HCT116 (cell line): Measurements from ENCODE around the gene ERMAP. TPM values are rescaled to one million over a fixed set of nuclear protein-coding genes. Genes with fewer than 3 reads are reported as not detected.

Experiments
- ATAC-seq: fragments of 200-7000 bp; cut with Tn5 transposase; 2 replicates; pipeline ENCODE4 v1.9.1; 2020; ENCODE audit warnings: mild to moderate bottlenecking, moderate library complexity
- BruUV-seq: library from RNA; stranded (reverse); fragments of 400-500 nt; replicated peaks from 2 replicates; lab custom pipeline; 2021; lab: Mats Ljungman, UMichigan
- CTCF ChIA-PET: fragments of 300-600 bp; sonication (Branson Sonifier 250); formaldehyde crosslinking; loops from one replicate; lab custom pipeline; 2021; ENCODE audit warnings: antibody characterized with exemption; lab: Charles Lee
- POLR2A ChIA-PET: fragments of 300-600, 350-600 bp; sonication (Branson Sonifier 250); formaldehyde crosslinking; loops from one replicate; lab custom pipeline; 2021; ENCODE audit warnings: antibody characterized with exemption; lab: Charles Lee
- RAD21 ChIA-PET, 2 experiments: fragments of 300-600 bp; sonication (Branson Sonifier 250); formaldehyde crosslinking; loops; one replicate each; lab custom pipeline; 2023; ENCODE audit warnings: low total read pairs in 2 of 2; ENCODE audit not compliant: uncharacterized antibody in 2 of 2, unreplicated experiment in 2 of 2, low non-redundant PET in 1 of 2; lab: Charles Lee
- DNase-seq: peaks from one replicate; pipeline ENCODE4 v3.0.0-alpha.2; 2010; ENCODE audit warnings: low read depth, low spot score
- H2AFZ ChIP-seq: fragments of 200-600 bp; shearing (Covaris generic), sonication (generic); 2 replicates; pipeline ENCODE4 v1.6.1; 2017; ENCODE audit warnings: low read depth, mixed run types, mixed read lengths, antibody characterized with exemption, low read length; ENCODE audit not compliant: poor library complexity, severe bottlenecking
- H3K27ac ChIP-seq: 2 replicates; pipeline ENCODE4 v1.5.1; 2012; ENCODE audit warnings: low read depth, low read length
- H3K27me3 ChIP-seq: fragments of 200-600 bp; sonication (generic); 2 replicates; pipeline ENCODE4 v1.6.1; 2016; ENCODE audit warnings: mixed run types, low read length, mixed read lengths; ENCODE audit not compliant: insufficient read depth
- H3K36me3 ChIP-seq, 2 experiments: fragments of 200-500 bp in 1 of 2; fragments of 200-600 bp in 1 of 2; sonication (Bioruptor generic) in 1 of 2; sonication (generic) in 1 of 2; 2 replicates each; pipeline versions ENCODE4 v1.5.1 to v1.6.1; 2014 to 2016; ENCODE audit warnings: low read length in 2 of 2, inconsistent platforms in 1 of 2, mixed read lengths in 1 of 2, mixed run types in 1 of 2; ENCODE audit not compliant: insufficient read depth in 2 of 2, control insufficient read depth in 1 of 2
- H3K4me1 ChIP-seq, 2 experiments: fragments of 200-600 bp in 1 of 2; sonication (generic) in 1 of 2; 2 replicates each; pipeline versions ENCODE4 v1.5.1 to v1.6.1; 2012 to 2017; ENCODE audit warnings: low read length in 2 of 2, inconsistent platforms in 1 of 2, mild to moderate bottlenecking in 1 of 2, mixed read lengths in 1 of 2, mixed run types in 1 of 2, moderate library complexity in 1 of 2; ENCODE audit not compliant: insufficient read depth in 2 of 2, control insufficient read depth in 1 of 2
- H3K4me2 ChIP-seq: fragments of 200-600 bp; sonication (generic); 2 replicates; pipeline ENCODE4 v1.6.1; 2017; ENCODE audit warnings: mixed run types, low read length, mixed read lengths
- H3K4me3 ChIP-seq, 2 experiments: fragments of 200-600 bp in 1 of 2; sonication (generic) in 1 of 2; replicated peaks in 1 of 2; 2 replicates each; pipeline ENCODE4 v1.5.1; 2011 to 2016; ENCODE audit warnings: low read length in 2 of 2, control low read depth in 1 of 2, low read depth in 1 of 2, mild to moderate bottlenecking in 1 of 2, mixed read lengths in 1 of 2, mixed run types in 1 of 2
- H3K79me2 ChIP-seq: fragments of 200-600 bp; sonication (generic); 2 replicates; pipeline ENCODE4 v1.6.1; 2017; ENCODE audit warnings: mild to moderate bottlenecking, mixed run types, low read length, moderate library complexity, mixed read lengths; ENCODE audit not compliant: insufficient read depth
- H3K9ac ChIP-seq: fragments of 200-600 bp; sonication (generic); 2 replicates; pipeline ENCODE4 v1.6.1; 2016; ENCODE audit warnings: low read length, mixed read lengths
- H3K9me2 ChIP-seq: fragments of 200-600 bp; sonication (generic), shearing (Covaris generic); 2 replicates; pipeline ENCODE4 v1.6.1; 2017; ENCODE audit warnings: mixed run types, mild to moderate bottlenecking, moderate library complexity; ENCODE audit not compliant: insufficient read depth
- H3K9me3 ChIP-seq, 2 experiments: fragments of 200-500 bp in 1 of 2; fragments of 200-600 bp in 1 of 2; sonication (Bioruptor generic) in 1 of 2; sonication (generic) in 1 of 2; 2 replicates each; pipeline ENCODE4 v1.6.1; 2014 to 2017; ENCODE audit warnings: low read length in 2 of 2, mixed read lengths in 2 of 2, inconsistent platforms in 1 of 2, low read depth in 1 of 2, mild to moderate bottlenecking in 1 of 2, mixed run types in 1 of 2, moderate library complexity in 1 of 2; ENCODE audit not compliant: control insufficient read depth in 1 of 2, insufficient read depth in 1 of 2
- H4K20me1 ChIP-seq: fragments of 200-600 bp; sonication (generic), shearing (Covaris generic); 2 replicates; pipeline ENCODE4 v1.6.1; 2017; ENCODE audit warnings: mixed run types, mild to moderate bottlenecking, moderate library complexity; ENCODE audit not compliant: insufficient read depth
- ATF3 ChIP-seq: IDR thresholded peaks from 2 replicates; pipeline ENCODE4 v1.6.1; 2012
- CBX3 ChIP-seq: IDR thresholded peaks from 2 replicates; pipeline ENCODE4 v1.6.1; 2012; ENCODE audit warnings: low read depth
- CEBPB ChIP-seq: IDR thresholded peaks from 2 replicates; pipeline ENCODE4 v1.6.1; 2012; ENCODE audit warnings: low read depth
- EGR1 ChIP-seq: IDR thresholded peaks from 2 replicates; pipeline ENCODE4 v1.6.1; 2012; ENCODE audit warnings: low read depth
- ELF1 ChIP-seq: IDR thresholded peaks from 2 replicates; pipeline ENCODE4 v1.6.1; 2012; ENCODE audit warnings: low read depth, borderline replicate concordance
- EZH2 ChIP-seq: fragments of 200-600 bp; sonication (generic); IDR thresholded peaks from 2 replicates; pipeline ENCODE4 v1.6.1; 2017; ENCODE audit warnings: antibody characterized with exemption, mixed run types
- EZH2phosphoT487 ChIP-seq: fragments of 200-600 bp; IDR thresholded peaks from 2 replicates; pipeline ENCODE4 v1.6.1; 2018; ENCODE audit warnings: antibody characterized with exemption, borderline replicate concordance
- JUND ChIP-seq: IDR thresholded peaks from 2 replicates; pipeline ENCODE4 v1.6.1; 2012
- POLR2A ChIP-seq: IDR thresholded peaks from 2 replicates; pipeline ENCODE4 v1.7.0; 2011; ENCODE audit warnings: borderline replicate concordance; ENCODE audit not compliant: insufficient read depth, insufficient read length; ENCODE audit errors: extremely low read depth
- POLR2AphosphoS5 ChIP-seq: IDR thresholded peaks from 2 replicates; pipeline ENCODE4 v1.6.1; 2011; ENCODE audit warnings: mild to moderate bottlenecking, low read depth, low read length, moderate library complexity
- RAD21 ChIP-seq: IDR thresholded peaks from 2 replicates; pipeline ENCODE4 v1.6.1; 2012; ENCODE audit warnings: low read depth, mild to moderate bottlenecking
- SIN3A ChIP-seq: IDR thresholded peaks from 2 replicates; pipeline ENCODE4 v1.6.1; 2012; ENCODE audit warnings: low read depth
- SP1 ChIP-seq: IDR thresholded peaks from 2 replicates; pipeline ENCODE4 v1.6.1; 2012; ENCODE audit warnings: low read depth
- SRF ChIP-seq: IDR thresholded peaks from 2 replicates; pipeline ENCODE4 v1.6.1; 2012; ENCODE audit warnings: low read depth
- TCF7L2 ChIP-seq: IDR thresholded peaks from 2 replicates; pipeline ENCODE4 v1.7.0; 2011; ENCODE audit warnings: borderline replicate concordance, inconsistent platforms; ENCODE audit not compliant: insufficient read depth, insufficient read length; ENCODE audit errors: extremely low read depth
- YY1 ChIP-seq: IDR thresholded peaks from 2 replicates; pipeline ENCODE4 v1.6.1; 2011; ENCODE audit warnings: low read length, low read depth, moderate library complexity, mild to moderate bottlenecking; ENCODE audit not compliant: insufficient replicate concordance; ENCODE audit errors: extremely low read depth
- ZFX ChIP-seq: fragments of 450-650 bp; IDR thresholded peaks from 2 replicates; pipeline ENCODE4 v1.6.1; 2017
- ZNF274 ChIP-seq: fragments of 200-500 bp; sonication (Bioruptor generic); IDR thresholded peaks from 2 replicates; pipeline ENCODE4 v1.6.1; 2014; ENCODE audit warnings: mild to moderate bottlenecking, low read depth, low read length, inconsistent platforms
- intact Hi-C: fragments of 100-400 bp; cut with micrococcal nuclease; formaldehyde crosslinking; loops from 2 replicates; pipeline ENCODE4 v1.10.0; 2022
- total RNA-seq: library from RNA; stranded (reverse); gene quantifications from one replicate; pipeline ENCODE4 v1.2.1, GENCODE V29; 2021; ENCODE audit not compliant: unreplicated experiment
- TF ChIP-seq, protein P1 (sequence below): IDR thresholded peaks from 2 replicates; pipeline ENCODE4 v1.6.1; 2012
- TF ChIP-seq, protein P2 (sequence below): IDR thresholded peaks from 2 replicates; pipeline ENCODE4 v1.6.1; 2011; ENCODE audit warnings: mild to moderate bottlenecking, low read length, moderate library complexity; ENCODE audit not compliant: insufficient replicate concordance; ENCODE audit errors: extremely low read depth

ERMAP gene
- total RNA-seq, 1 experiment from 2014 or later: 5.4 TPM

GRCh38 chr1:42769811-42770210 is 47.1 kb upstream of the ERMAP start:
- Histone ChIP-seq H3K9me2 (no peaks in the 10 kb centered on the region), H3K4me3 (no peak overlapping the region), H3K9me3 (no peaks in the 10 kb centered on the region), H3K36me3 (peaks cover 2 to 7% of the 10 kb centered on the region in 2 experiments; a peak in 2 of 4 replicates), H3K9ac (no peak overlapping the region), H3K4me1 (peaks cover 11 to 18% of the 10 kb centered on the region in 2 experiments; a peak in 3 of 4 replicates), H3K79me2 (peaks cover 16% of the 10 kb centered on the region), H2AFZ (no peak overlapping the region)
- intact Hi-C loops: loop anchor here (10.0 kb wide), 1 partner anchor 1425 kb away; no protein-coding TSS in a partner anchor
- DNase-seq: no peak
- ChIA-PET CTCF (no interaction called here), RAD21 (no interaction called here)
- no TSS peak for BruUV-seq
- no peak for TF ChIP-seq RAD21
- TF ChIP-seq, protein P1, sequence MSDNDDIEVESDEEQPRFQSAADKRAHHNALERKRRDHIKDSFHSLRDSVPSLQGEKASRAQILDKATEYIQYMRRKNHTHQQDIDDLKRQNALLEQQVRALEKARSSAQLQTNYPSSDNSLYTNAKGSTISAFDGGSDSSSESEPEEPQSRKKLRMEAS: no peak
- TF ChIP-seq ZFX: no peak
- no peak for TF ChIP-seq YY1
- no peak for TF ChIP-seq SP1
- TF ChIP-seq EZH2: no peak
- TF ChIP-seq EZH2phosphoT487: no peak
- TF ChIP-seq EGR1: no peak
- TF ChIP-seq SRF: no peak
- TF ChIP-seq TCF7L2: no peak
- no peak for TF ChIP-seq ATF3
- TF ChIP-seq ELF1: no peak
- TF ChIP-seq, protein P2, sequence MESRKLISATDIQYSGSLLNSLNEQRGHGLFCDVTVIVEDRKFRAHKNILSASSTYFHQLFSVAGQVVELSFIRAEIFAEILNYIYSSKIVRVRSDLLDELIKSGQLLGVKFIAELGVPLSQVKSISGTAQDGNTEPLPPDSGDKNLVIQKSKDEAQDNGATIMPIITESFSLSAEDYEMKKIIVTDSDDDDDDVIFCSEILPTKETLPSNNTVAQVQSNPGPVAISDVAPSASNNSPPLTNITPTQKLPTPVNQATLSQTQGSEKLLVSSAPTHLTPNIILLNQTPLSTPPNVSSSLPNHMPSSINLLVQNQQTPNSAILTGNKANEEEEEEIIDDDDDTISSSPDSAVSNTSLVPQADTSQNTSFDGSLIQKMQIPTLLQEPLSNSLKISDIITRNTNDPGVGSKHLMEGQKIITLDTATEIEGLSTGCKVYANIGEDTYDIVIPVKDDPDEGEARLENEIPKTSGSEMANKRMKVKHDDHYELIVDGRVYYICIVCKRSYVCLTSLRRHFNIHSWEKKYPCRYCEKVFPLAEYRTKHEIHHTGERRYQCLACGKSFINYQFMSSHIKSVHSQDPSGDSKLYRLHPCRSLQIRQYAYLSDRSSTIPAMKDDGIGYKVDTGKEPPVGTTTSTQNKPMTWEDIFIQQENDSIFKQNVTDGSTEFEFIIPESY: no peak
- TF ChIP-seq SIN3A: no peak
- TF ChIP-seq POLR2A: no peak
- TF ChIP-seq POLR2AphosphoS5: no peak
- no peak for TF ChIP-seq ZNF274
- no peak for TF ChIP-seq CBX3
- TF ChIP-seq JUND: no peak
- TF ChIP-seq CEBPB: no peak
- TF ChIP-seq, all 23 proteins: peak for 0
- POLR2A ChIA-PET: no interaction called here
- no peak for ATAC-seq
- Histone ChIP-seq H3K27me3 (no peaks in the 10 kb centered on the region), H3K4me2 (no peak overlapping the region), H4K20me1 (no peaks in the 10 kb centered on the region; the same call in 1 of the 2 replicates), H3K27ac (no peak overlapping the region)
